Effector CD4-positive, alpha-beta T cell (primary cell): Measurements from ENCODE around the gene F13A1.

Experiments used
- DNase-seq: peaks from one replicate; pipeline ENCODE4 v3.0.0-alpha.2; 2020

The F13A1 gene

DNA sequence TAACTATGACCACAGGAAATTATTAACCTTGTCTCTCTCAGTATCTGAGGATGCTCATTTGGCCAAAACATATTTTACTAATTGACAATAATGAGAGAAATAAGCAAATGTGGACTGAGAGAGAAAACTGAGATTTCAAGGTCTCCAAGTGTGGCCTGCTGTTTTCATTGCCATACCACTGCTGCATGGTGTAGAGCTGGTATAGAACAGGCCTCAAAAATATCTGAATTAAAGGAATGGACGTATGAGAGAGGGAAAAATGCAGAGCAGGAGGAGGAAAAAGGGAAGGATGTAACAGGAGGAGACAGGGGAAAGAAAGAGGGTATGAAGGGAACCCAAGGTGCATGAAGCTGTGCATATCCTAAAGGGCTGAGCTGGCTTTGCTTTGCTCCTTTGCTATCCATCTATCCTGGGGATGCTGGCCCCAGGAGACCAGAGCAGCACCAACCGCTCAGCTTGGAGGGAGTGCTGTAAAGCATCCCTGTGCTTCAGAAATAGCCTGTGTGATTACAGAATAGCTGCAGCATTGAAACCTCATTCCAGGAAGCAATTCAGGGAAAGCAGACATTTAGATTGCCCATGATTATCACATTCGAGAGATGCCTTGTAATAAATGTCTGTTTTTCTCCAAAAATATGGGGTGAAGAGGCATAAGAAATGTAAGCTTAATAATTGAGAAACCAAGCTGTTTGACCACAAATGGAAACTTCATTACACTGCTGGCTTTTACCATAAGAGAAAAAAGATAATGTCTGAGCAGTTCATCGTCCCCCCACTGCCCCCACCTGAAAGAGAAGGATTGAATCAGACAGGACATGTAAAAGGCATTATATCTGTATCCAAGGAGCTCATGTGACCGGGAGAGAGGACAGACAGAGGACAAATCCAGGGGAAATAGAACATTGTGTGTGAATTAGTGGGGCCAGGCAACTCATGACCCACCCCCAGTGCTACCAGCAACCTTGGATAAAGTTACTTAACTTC is 80.6 kb downstream of the F13A1 start:
- no peak for DNase-seq

DNA sequence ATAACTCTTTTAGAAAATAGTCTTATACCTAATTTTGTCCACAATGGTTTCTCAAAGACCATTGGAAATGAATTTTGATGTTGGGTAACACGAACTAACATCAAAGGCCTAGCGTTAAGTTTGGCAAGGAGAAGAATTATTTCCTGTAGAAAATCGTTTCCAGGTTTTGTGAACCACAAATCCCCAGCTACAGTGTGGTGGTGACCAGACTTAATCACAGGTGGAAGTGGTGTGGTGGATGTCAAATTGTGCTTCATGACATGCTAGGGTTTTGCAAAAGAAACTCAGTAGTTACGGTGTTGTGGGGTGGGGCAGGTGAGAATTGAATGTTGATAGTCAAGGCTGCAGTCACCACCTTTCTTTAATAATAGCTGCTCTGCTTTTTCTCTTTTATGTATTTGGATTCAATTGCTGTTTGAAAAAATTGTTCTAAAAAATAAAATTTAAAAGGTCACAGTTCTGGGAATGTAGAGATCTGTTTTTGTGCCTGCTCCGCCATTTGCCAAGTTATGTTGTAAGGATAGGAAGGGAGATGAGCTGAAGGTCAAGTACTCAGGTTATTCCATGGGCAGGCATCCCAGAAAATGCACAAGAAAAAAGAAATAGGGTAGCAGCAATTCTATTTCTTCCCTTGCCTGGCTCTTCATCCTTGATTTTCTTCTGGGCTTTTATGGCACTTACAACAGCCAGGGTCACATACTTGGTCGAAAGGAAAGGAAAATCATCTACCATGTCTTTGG is 83.6 kb downstream of the F13A1 start:
- no peak for DNase-seq

DNA sequence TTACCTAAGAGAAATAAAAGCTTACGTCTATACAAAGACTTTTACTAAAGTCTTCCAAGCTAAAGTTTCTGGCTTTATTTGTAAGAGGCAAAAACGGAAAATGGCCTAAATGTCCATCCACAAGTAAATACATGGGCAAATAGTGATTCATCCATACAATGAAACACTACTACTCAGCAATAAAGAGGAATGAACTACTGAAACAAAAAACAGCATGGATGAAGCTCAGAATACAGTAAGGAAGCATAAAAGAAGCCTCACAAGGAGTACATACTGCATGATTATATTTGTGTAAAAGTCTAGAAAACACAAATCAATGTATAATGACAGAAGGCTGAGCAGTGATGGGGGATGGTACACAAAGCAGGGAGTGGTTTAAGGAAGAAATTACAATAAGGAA is 84.7 kb downstream of the F13A1 start:
- no peak for DNase-seq

DNA sequence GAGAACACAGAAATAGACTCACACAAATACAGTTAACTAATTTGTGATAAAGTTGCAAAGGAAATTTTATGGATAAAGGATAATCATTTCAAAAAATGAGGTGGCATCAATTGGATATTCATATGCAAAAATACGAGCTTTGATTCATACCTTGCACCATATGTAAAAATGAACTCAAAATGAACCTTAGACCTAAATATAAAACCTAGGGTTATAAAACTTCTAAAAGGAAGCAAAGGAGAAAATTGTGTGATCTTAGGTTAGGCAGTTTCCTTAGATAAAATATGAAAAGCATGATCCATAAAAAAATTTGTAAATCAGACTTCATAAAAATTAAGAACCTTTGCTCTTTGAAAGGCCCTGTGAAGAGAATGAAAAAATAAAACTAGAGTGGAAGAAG is 85.5 kb downstream of the F13A1 start:
- no peak for DNase-seq

DNA sequence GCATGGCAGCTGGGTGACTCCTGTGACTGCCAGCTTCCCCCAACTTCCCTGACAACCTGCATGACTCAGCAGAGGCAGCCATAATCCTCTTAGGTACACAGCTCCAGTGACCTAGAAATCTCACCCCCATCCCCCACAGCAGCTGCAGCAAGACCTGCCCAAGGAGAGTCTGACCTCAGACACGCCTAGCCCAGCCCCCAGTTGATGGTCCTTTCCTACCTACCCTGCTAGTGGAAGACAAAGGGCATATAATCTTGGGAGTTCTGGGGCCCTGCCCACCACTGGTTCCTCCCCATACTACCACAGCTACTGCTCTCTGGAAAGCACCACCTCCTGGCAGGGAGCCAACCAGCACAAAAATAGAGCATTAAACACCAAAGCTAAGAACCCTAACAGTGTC is 90.2 kb downstream of the F13A1 start:
- no peak for DNase-seq

DNA sequence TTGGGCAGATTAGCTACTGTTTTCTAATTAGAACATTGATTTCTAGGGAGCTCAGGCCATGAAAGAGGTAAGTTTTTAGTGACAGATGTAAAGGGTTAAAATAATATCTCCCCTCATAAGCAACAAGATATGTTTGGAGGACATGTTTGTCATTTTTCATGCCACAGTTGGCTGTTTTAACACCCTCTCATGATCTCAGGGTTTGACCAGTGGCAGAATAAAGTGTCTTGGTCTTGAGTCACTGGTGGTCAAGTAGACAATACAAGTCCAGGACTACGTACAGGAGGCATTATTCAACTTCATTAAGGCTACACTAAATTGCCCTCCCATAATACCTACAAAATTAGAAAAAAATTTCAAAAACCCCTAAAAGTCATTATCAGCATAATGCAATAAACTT is 92.6 kb downstream of the F13A1 start:
- no peak for DNase-seq

DNA sequence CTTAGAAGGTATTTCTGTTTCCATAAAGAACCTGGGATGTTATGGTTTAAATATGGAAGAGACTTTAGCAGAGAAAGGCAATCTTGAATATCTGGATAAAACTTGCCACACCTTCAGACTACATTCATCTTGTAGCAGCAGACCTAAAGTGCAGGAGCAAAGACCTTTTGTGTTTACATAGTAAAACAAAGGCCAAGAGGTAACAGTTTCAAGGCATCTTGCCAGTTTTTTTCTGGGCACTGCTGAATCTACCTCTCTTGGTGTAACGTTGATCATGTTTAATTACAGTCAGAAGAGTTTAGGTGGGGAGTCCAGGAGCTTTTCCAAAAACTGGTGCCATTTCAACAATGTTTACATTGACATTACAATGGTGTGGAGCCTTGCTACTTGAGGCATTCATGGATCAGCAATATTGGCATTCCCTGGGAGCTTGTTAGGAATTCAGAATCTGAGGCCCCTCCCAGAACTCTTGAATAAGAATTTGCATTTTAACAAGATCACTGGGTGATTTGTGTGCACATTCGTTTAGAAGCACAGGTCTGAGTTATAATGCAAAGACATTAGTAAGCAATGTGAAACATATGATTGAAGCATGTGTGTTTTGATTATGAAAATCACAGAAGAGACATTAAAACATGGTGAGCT is 94.5 kb downstream of the F13A1 start:
- DNase-seq, result no peak

DNA sequence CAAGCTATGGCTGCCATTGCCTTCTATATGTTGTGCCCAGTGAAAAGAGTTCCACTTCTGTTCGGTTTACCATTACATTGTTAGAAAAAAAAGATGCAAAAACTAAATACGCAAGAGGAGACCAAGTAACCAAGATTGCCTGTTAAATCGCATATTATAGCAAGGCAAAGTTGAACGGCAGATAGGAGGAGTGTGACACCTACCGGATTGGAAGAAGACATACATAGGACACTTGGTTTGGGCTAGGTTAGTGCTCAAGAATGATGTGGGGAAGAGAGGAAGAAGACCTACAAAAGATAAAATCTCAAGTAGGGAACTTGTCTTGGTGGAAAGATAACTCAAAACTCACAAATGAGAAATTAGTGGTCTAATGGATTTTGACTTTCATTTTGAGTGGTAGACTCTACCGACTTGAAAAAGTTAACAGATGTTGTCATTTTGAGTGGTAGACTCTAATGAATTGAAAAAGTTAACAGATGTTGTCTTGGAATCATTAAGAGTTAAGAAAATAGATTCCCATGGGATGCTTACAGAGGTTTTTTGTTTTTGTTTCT is 95.5 kb downstream of the F13A1 start:
- no peak for DNase-seq

DNA sequence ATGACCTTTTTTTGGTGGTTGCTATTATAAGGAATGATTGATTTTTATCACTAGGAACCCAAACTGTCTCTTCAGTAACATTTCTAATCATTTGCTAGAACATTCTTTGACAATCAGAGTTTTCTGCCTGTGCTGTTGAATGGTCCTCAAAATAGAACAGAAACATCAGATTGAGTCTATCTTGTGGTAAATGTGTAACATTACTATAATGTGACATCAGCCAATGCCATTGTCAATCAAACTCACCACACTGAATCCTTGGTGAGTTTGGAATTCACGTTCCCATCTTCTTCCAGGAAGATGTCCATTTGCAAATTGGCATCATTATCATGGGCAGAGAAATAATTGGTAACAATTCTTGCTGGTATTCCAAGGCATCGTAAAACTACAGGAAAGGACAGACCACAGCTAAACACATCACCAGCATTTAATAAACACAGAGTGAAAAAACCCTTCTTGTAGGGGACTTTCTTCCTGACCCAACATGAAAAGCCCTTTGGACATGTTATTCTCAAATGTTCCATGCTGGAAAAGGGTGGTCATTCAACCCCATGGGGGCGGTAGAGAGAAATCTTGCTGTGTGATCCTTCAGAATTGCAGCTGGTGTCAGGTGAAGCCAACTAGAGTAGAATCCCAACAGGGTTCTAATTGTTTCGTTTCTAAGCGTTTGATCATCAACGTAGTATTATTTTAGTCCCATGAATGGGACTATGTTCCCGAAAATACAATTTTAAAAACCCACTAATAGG is 98.5 kb downstream of the F13A1 start:
- DNase-seq, result no peak

DNA sequence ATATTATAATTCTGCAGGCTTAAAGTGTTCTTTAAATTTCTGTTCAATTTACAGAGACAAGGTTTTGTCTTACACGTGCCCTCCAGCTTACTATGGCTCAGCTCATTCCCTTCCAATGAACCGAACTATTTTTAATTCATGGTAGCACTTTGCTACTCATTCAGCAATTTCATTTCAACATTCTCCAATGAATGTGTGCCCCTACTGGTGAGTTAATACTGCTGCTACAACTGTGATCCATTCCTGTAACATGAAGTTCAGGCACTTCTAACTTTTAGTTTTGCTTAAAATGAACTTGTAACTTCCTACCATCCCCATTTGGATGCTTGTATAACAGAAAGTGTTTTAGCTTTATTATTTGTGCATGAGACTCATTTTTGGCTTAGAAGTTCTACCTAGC is 99.7 kb downstream of the F13A1 start:
- no peak for DNase-seq

DNA sequence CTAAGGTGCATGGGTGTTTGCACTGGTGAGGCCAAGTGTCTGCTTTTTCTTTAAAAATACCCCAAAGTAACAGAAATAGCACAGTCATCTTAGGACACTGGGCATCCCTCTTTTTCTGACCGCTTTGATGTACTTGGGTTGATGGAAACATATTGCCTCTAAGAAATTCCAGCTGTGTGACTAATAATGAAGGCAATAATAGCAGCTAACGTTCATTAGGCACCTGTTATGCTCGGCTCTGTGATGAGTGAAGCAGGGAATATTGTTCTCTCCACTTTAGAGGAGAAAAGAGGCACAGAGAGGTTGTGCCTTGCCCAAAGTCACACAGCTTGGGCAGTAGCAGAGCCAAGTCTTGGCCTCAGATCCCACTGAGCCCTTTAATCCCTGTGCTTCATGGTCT is 100.7 kb downstream of the F13A1 start:
- DNase-seq, result no peak

DNA sequence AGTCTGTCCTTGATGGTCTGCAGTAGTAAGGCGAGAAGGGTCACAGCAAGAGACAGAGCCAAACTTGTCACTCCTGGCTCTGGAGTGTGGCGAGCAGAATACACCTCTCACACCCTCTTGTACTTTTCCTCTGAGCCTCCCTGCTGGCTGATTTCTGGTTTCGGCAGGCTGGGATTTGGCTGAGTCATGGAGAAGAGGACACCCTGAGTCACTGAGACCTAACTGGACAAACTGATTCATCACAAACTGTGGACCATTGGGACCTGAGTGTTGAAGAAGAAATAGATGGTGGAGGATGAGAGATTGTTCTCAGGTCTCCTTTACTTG is 101.7 kb downstream of the F13A1 start:
- DNase-seq, result no peak

DNA sequence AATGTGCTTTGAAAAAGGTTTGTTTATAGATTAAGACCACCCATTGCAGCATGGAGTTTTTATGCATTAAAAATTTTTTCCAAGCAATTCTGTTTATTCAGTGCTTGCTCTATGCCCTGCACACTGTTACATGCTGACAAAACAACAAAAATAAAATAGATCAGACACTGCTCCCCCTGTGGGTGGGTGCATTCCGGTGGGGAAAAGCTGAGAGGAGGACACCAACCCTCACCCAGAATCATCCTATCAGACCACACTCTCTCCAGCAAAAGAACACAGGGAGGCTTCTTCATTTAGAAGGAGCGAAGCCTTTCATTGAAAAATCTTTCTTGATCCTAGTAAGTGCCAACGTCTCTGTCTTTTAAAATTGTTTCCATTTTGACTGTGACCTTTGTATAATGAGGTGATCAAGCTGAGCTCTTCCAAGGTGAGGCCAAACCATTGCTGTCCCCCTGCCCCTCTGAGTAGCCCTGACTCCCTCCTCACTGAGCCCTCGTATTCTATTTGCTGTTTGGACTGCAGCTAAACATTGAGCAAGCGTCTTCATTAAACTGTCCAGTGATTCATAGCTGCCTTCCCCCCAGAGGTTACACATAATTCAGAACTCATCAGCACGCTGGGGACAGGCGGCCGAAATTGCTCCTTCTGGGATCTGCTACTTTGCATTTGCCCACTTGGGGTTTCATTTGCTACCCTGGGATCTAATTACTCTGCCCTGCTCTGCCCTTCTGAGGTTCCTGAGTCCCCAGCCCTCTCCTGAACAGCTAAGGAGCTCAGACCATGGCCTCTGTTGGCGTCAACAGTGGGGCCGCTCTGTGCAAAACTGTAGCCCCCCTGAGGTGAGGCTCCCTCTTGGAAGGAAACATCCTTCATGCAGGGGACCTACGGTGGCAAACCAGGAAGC is 102.4 kb downstream of the F13A1 start:
- DNase-seq, result no peak

DNA sequence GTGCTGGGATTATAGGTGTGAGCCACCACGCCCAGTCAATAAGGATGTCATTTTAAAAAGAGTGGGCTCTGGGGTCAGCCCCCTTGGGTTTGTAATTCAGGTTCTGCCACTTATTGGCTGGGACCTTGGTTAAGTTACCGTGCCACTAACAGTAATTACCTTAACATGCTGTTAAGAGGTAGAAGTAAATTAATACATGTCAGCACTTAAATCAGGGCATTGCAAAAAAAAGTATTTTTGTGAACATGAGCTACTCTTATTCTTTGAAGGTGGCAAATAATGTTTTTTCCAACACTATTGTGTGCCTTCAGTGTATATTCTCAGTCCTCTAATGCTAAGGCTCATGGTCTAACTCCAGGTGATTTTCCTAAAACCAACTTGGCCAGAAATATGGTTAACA is 109.5 kb downstream of the F13A1 start:
- no peak for DNase-seq

DNA sequence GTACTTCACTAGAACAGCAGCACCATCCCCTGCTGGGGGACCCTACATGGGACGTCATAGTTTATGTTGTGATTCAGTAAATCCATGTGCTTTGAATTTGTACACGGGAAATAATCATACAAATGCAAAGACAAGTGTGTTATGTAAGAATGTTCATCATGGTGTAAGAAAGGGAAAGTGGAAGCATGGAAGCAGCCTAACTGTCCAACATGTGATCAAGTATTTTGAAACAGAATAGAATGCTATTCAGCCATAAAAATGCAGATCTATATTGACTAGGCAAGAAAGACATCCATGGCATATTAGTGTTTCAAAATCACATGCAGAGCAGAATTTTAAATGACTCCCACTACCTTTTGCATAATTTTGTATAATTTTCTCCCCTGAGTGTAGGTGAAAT is 117.6 kb downstream of the F13A1 start:
- no peak for DNase-seq

DNA sequence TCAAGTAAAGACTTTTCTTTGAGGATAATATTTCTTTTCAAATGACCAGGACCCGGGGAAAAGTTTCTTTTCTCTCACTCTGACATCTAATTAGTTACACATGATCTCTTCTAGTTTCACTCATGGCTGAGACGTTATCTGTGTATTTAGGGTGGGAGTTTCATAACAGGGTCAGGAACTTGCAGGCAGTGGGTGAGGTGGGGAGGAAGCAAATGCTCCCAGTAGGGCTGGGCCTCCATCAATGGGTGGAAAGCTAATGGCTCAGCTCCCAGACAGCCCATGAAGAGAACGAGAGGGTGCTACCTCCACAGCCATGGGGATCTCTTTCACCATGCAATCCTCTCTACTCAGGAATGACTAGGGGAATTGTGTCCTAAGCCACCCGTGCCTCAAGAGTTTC is 119.3 kb downstream of the F13A1 start:
- DNase-seq, result no peak

DNA sequence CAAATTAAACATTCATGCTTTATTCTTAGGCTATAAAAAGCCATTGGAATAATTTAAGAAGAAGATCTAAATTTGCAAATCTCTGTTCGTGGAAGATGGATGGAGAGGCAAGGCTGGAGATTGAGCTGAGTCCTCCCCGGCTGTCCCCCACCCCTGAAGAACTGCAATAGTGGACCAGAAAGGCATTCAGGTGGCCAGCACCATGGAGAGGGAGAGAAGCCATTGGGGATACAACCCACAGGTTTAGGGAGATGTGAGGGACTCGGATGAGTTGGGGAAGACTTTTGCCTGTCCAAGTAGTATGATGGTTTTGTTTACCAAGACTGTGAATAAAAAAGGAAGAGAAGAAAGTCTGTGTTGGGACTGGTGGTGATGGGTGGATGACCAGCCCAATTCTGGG is 120.8 kb downstream of the F13A1 start:
- no peak for DNase-seq

DNA sequence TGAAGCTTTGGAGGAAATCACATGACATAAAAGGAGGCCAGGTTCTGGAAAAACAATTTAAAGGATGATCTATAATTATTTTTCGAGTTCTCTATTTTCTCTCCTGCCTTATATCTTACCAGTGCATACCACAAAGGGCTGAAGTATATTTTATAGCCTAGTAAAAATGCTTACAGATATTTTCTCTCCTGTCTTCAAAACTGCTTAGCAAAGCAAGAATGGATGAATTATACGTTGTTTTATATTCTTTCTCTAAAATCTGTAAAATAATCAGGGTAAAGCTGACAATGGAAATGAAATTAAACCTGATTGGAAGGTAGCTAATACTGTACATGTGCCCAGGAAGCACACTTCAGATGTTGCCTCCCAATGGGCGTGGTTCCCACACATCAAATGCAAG is 123.7 kb downstream of the F13A1 start:
- no peak for DNase-seq

DNA sequence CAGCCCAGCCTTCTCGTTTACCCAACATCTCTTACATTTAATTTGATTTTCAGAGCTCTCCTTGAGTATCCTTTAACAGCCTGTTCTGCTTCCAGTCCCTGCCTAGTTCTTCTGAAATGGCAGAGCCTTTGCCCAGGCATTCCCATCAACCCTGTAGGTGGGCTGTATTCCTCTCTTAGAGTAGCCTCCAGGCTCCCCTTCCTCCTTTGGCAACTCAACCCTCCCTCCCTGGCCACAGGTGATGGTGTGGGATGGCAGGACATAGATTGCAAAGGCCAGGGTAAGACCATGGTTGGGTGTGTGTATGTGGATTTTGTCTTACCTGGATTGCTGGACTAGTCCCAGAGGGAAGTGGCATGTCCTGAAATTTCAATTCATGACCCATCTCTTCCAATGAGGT is 125.4 kb downstream of the F13A1 start:
- no peak for DNase-seq

DNA sequence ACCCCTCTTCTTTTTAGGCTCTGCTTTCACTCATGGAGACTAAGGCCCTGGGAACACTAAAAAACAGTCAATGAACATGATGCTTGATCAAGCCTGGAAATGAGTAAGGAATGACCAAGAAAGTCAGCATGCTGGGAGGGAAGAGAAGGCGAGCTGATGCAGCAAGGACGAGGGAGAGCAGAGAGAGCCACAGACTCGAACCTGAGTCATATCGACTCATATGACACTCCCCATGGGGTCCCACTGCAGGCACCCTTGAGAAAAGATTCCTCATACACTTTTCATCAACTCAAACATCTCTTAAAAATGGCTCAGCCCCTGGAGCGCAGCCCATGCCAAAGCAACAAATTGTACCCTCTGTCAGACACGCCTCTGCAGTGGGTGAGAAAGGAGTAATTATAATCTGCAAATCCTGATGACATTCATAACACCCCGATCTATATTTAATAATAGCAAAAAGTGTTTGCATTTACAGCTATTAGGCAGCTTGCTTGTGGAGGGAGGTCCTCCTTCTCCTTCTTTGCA is 127.2 kb downstream of the F13A1 start:
- DNase-seq, result no peak

DNA sequence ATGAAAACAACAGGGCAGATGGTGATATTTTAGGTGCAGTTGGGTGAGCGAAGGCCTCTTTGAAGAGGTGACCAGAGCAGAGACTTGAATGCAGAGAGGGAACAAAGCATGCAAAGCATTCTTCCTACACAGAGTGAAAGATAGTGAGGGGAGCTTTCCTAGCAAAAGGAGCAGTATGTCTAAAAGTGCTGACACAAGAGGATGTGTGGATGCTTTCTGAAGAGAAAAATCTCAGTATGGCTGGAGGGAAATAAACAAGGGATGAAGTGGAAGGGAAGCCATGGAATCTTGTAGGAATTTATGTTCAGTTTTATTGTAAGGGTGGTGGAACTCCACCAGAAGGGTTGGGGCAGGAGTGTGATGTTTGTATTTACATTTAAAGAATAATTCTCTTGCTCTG is 128.6 kb downstream of the F13A1 start:
- DNase-seq, result no peak
